Measurements from ENCODE around the gene NEUROD2.

- TF ChIP-seq EZH2phosphoT487 (IDR thresholded peaks at IDR 0.05) (no peak), EZH2 (IDR thresholded peaks at IDR 0.05) (no peak)
- TF ChIP-seq, protein P1, sequence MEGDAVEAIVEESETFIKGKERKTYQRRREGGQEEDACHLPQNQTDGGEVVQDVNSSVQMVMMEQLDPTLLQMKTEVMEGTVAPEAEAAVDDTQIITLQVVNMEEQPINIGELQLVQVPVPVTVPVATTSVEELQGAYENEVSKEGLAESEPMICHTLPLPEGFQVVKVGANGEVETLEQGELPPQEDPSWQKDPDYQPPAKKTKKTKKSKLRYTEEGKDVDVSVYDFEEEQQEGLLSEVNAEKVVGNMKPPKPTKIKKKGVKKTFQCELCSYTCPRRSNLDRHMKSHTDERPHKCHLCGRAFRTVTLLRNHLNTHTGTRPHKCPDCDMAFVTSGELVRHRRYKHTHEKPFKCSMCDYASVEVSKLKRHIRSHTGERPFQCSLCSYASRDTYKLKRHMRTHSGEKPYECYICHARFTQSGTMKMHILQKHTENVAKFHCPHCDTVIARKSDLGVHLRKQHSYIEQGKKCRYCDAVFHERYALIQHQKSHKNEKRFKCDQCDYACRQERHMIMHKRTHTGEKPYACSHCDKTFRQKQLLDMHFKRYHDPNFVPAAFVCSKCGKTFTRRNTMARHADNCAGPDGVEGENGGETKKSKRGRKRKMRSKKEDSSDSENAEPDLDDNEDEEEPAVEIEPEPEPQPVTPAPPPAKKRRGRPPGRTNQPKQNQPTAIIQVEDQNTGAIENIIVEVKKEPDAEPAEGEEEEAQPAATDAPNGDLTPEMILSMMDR (IDR thresholded peaks at IDR 0.05) = peak; percentile 19
These were observed 29.4 kb upstream of the NEUROD2 start, which contains the start of gene STARD3 for GRCh38 chr17:39636927-39637736.

Data from neural progenitor cell (in vitro differentiated cells).